ENCODE measurements around the gene PPP2R5C. TPM values are rescaled to one million over a fixed set of nuclear protein-coding genes. Genes with fewer than 3 reads are reported as not detected.

Gene PPP2R5C
- total and polyA plus RNA-seq, 2 of the 8 experiments (the other 6 are each of a cell fraction or from before 2014, with no cell fraction given), result 49.6 to 95.9 TPM

DNA sequence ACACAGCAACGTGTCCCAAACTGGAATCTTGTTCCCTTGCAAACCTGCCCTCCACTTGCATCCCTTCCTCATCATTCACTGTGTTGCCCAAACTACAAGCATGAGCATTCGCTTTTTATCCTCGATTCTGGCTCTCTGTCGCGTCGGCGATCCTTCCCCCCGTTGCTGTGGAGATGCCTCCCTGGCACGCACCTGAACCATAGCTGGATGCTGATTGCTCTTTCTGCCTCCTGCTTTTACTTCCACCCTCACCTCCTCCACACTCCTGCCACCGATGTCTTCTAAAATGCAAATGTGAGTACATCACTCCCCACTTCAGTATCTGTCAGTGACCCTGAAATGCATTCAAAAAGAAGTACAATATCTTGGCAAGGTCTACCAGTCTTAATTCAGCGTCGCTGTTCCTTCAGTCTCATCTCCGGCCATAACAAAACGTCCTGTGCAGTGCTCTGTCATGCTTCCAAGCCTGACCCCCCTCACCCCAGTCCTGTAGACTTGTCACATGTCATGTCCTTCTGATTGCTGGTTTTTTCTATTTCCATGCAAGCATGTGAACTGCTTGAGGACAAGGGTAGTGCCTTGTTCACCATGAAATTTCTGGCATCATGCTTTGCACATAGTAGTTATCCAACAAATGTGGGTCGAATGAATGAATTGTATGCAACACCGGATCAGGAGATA, 2.5 kb upstream of the PPP2R5C start:
- H2BK15ac ChIP-seq (ENCODE audit: low read length), result no peak overlapping the region
- peaks cover 3 to 18% (median 11%) of the 10 kb centered on the region in 4 experiments; a peak in 6 of 7 replicates for H3K27me3 ChIP-seq (replicated peaks in 1 of 4; ENCODE audit: control insufficient read depth in 3 of 4, extremely low read depth in 1 of 4, insufficient read depth in 3 of 4, low read length in 3 of 4)
- no peaks in the 10 kb centered on the region for H3K36me3 ChIP-seq (ENCODE audit: control insufficient read depth in 2 of 4, insufficient read depth in 4 of 4, low read length in 3 of 4)
- no peak overlapping the region for H2BK12ac ChIP-seq (ENCODE audit: low read depth, low read length)
- H3K4me3 ChIP-seq (ENCODE audit: extremely low read depth in 1 of 4, insufficient read depth in 2 of 4, low read depth in 3 of 4, low read length in 4 of 4), result no peak overlapping the region
- no peak overlapping the region for H2AK5ac ChIP-seq (ENCODE audit: low read depth, low read length)
- H4K20me1 ChIP-seq (replicated peaks in 1 of 2; ENCODE audit: control insufficient read depth in 1 of 2, insufficient read depth in 2 of 2, low read length in 2 of 2), result peaks cover 0 to 7% of the 10 kb centered on the region in 2 experiments
- H3K23ac ChIP-seq (ENCODE audit: insufficient read length), result no peak overlapping the region
- H4K8ac ChIP-seq (ENCODE audit: extremely low read depth, insufficient read depth, low read length), result no peak overlapping the region
- WGBS, 2 experiments (ENCODE audit: extremely low coverage in 1 of 2, insufficient coverage in 1 of 2, insufficient read length in 1 of 2, insufficient replicate concordance in 2 of 2, low coverage in 1 of 2, low lambda C conversion rate in 2 of 2, missing lambda C conversion rate in 1 of 2), result 83% methylated on average over 16 of the region's 16 CpGs; no CpG with 5 or more reads in 1 of the 2 experiments
- H4K91ac ChIP-seq (replicated peaks; ENCODE audit: insufficient read length, low read length), result no peak overlapping the region
- no peak overlapping the region for H3K9ac ChIP-seq (replicated peaks in 1 of 4; ENCODE audit: extremely low read depth in 1 of 4, low read depth in 3 of 4, low read length in 3 of 4)
- H3K23me2 ChIP-seq (ENCODE audit: low read depth, low read length), result peaks cover 3% of the 10 kb centered on the region; the same call in 1 of the 2 replicates
- ChIA-PET POLR2A (ENCODE audit: partially characterized antibody) (interaction anchor here (1.6 kb wide), 1 partner anchor 52 kb away, joined by 5 read pairs; no protein-coding TSS in a partner anchor), CTCF (ENCODE audit: partially characterized antibody) (interaction anchor here (2.5 kb wide), 1 partner anchor 51 kb away, joined by 8 read pairs; no protein-coding TSS in a partner anchor)
- no peak overlapping the region for H3K4ac ChIP-seq (replicated peaks; ENCODE audit: insufficient read length, low read depth, low read length)
- H3K4me1 ChIP-seq (replicated peaks in 1 of 4; ENCODE audit: control insufficient read depth in 3 of 4, insufficient read depth in 4 of 4, low read length in 3 of 4), result peaks cover 0 to 3% (median 2%) of the 10 kb centered on the region in 4 experiments; a peak in 4 of 7 replicates
- H3K4me2 ChIP-seq (ENCODE audit: insufficient read depth in 1 of 2, low read depth in 2 of 2, low read length in 2 of 2), result no peak overlapping the region; a peak in 1 of 4 replicates
- H3K79me1 ChIP-seq (ENCODE audit: low read depth, low read length), result no peaks in the 10 kb centered on the region
- DNase-seq (ENCODE audit: low read depth in 1 of 2, low spot score in 2 of 2) (no peak), FAIRE-seq (no peak)
- H2BK5ac ChIP-seq (ENCODE audit: low read depth, low read length), result no peak overlapping the region
- H3K14ac ChIP-seq (ENCODE audit: insufficient read length), result no peak overlapping the region
- no peak overlapping the region for H3K56ac ChIP-seq (replicated peaks; ENCODE audit: insufficient read length, low read depth, low read length)
- no peak overlapping the region for H2AFZ ChIP-seq (ENCODE audit: low read length)
- no peak overlapping the region for H3K27ac ChIP-seq (ENCODE audit: low read depth, low read length)
- H3K9me3 ChIP-seq (ENCODE audit: insufficient read depth in 2 of 2, low read depth in 1 of 2, low read length in 1 of 2), result no peaks in the 10 kb centered on the region
- no peaks in the 10 kb centered on the region for H3K79me2 ChIP-seq (ENCODE audit: control insufficient read depth in 1 of 2, insufficient read depth in 2 of 2, low read length in 2 of 2)
- no peak overlapping the region for H3K18ac ChIP-seq (ENCODE audit: extremely low read depth, low read length)
- no peak overlapping the region for H4K5ac ChIP-seq (ENCODE audit: insufficient read length, low read depth, low read length)
- H2BK20ac ChIP-seq (ENCODE audit: low read length), result no peak overlapping the region
- no peak overlapping the region for H2BK120ac ChIP-seq (replicated peaks; ENCODE audit: low read depth, low read length)
- TF ChIP-seq EP300 (IDR thresholded peaks at IDR 0.05; ENCODE audit: borderline replicate concordance in 1 of 2, low read depth in 2 of 2, low read length in 2 of 2) (no peak), TAF7 (optimal IDR thresholded peaks at IDR 0.05; ENCODE audit: borderline replicate concordance, low read depth, low read length) (no peak), POU5F1 (IDR thresholded peaks at IDR 0.05; ENCODE audit: low read depth, low read length) (no peak), SIX5 (IDR thresholded peaks at IDR 0.05; ENCODE audit: low read depth, low read length) (no peak), CEBPB (IDR thresholded peaks at IDR 0.05; ENCODE audit: low read depth, low read length) (no peak), CREB1 (IDR thresholded peaks at IDR 0.05) (no peak), SP2 (IDR thresholded peaks at IDR 0.05; ENCODE audit: low read length) (no peak), RFX5 (IDR thresholded peaks at IDR 0.05; ENCODE audit: borderline replicate concordance, low read depth, low read length) (no peak), PHF8 (conservative IDR thresholded peaks at IDR 0.05; ENCODE audit: low read depth, low read length) (no peak), CHD2 (IDR thresholded peaks at IDR 0.05; ENCODE audit: low read length) (no peak)
